HL-60 (cell line): ENCODE data around the gene SRGAP3.
A peak's percentile ranks its signal among the peaks of the same experiment; 100 is the strongest.

Experiments
- DNase-seq, 2 experiments: peaks; one replicate each; pipeline ENCODE4 v3.0.0-alpha.2; 2010 to 2020; ENCODE audit warnings: low read depth in 1 of 2, low spot score in 1 of 2
- H3K27ac ChIP-seq: fragments of 250-450 bp; sonication (Bioruptor Pico); replicated peaks from 2 replicates; pipeline ENCODE4 v1.5.1; 2020; ENCODE audit warnings: mild to moderate bottlenecking, moderate library complexity
- H3K27me3 ChIP-seq: fragments of 250-450 bp; sonication (Bioruptor Pico); 2 replicates; pipeline ENCODE4 v1.5.1; 2021; ENCODE audit warnings: mild to moderate bottlenecking, moderate library complexity; ENCODE audit not compliant: insufficient read depth, poor library complexity, severe bottlenecking
- H3K4me3 ChIP-seq: replicated peaks from 2 replicates; pipeline ENCODE4 v1.5.1; 2011; ENCODE audit warnings: mild to moderate bottlenecking, control low read depth, low read length; ENCODE audit not compliant: insufficient read depth
- CTCF ChIP-seq: IDR thresholded peaks from one replicate; pipeline ENCODE4 v1.5.1; 2011; ENCODE audit warnings: low read length, control low read depth, inconsistent platforms; ENCODE audit not compliant: insufficient read depth
- GABPA ChIP-seq: IDR thresholded peaks from 2 replicates; pipeline ENCODE4 v1.6.1; 2012; ENCODE audit warnings: low read depth
- POLR2AphosphoS5 ChIP-seq: IDR thresholded peaks from 2 replicates; pipeline ENCODE4 v1.6.1; 2012; ENCODE audit warnings: low read depth
- REST ChIP-seq: IDR thresholded peaks from 2 replicates; pipeline ENCODE4 v1.6.1; 2012; ENCODE audit warnings: low read depth; ENCODE audit not compliant: insufficient replicate concordance
- SPI1 ChIP-seq: IDR thresholded peaks from 2 replicates; pipeline ENCODE4 v1.6.1; 2012; ENCODE audit warnings: low read depth, mild to moderate bottlenecking, borderline replicate concordance

SRGAP3 gene

DNA sequence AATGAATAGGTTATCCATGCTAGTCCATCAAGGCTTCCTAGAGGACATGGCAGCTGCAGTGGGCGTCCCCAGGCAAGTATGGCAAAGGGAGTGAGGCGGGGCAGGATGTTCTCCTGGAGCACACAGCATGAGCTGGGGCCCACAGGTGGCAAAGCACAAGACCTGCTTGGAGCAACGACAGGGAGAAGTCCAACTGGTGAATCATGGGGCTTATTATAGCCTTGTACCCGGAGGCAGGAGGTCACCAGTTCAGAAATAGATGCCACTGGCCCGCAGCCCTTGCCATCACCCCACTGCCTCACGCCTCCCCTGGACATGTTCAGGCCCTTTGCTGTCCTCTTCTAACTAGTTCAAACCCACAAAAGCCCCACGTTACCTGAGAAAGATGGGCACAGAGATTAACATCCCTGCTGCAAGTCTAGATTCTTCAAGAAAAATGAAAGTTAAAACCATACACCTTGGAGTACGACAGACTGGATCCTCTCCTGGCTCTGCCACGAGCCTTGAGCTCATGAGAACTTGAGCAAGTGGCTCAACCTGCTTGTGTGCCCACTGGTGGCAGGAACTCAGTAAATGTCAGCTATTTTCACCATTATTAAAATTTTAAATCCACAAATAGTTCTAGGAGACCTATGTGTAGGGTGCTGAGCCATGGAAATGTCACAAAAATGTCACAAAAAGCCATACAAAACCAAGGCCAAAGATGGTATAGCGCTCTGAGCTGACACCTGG, 1.8 kb upstream of the SRGAP3 start:
- Histone ChIP-seq H3K27ac (no peak overlapping the region), H3K27me3 (peaks cover 2% of the 10 kb centered on the region), H3K4me3 (no peak overlapping the region)
- TF ChIP-seq CTCF: no peak
- no peak for TF ChIP-seq GABPA
- TF ChIP-seq SPI1: no peak
- TF ChIP-seq POLR2AphosphoS5: no peak
- TF ChIP-seq REST: no peak
- DNase-seq: no peak

DNA sequence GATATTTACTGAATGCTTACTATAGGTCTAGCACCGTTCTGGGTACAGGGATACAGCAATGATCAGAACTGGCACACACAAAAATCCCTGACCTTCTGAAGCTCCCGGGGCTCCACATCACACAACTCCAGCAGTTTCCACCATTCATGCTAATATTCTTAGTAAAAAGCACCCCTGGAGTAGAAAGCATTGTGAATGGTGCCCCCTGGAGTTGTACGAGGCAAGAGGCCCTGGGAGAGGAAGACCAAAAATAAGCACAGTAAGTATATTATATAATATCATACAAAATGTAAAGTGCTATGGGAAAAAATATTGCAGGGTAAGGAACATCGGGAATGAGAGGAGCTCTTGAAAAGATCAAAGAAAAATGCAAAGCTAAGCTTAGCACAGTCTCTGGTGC, 790 bp upstream of the SRGAP3 start:
- peaks cover 2% of the 10 kb centered on the region for H3K27me3 ChIP-seq
- H3K27ac ChIP-seq: peak overlapping the region; percentile 25; the same call in 1 of the 2 replicates
- DNase-seq: no peak
- no peak for TF ChIP-seq GABPA
- TF ChIP-seq CTCF: no peak
- no peak for TF ChIP-seq POLR2AphosphoS5
- H3K4me3 ChIP-seq: no peak overlapping the region

- TF ChIP-seq CTCF: no peak
- no peak for DNase-seq
- peaks cover 2% of the 10 kb centered on the region for H3K27me3 ChIP-seq
- H3K4me3 ChIP-seq: peak overlapping the region; percentile 47
- H3K27ac ChIP-seq: no peak overlapping the region
These were observed 749 bp downstream of the SRGAP3 start for GRCh38 chr3:9248522-9249271.

GRCh38 chr3:9247941-9248521, 1.4 kb downstream of the SRGAP3 start:
- Histone ChIP-seq H3K4me3 (no peak overlapping the region), H3K27me3 (peaks cover 2% of the 10 kb centered on the region), H3K27ac (no peak overlapping the region)
- no peak for TF ChIP-seq REST
- no peak for TF ChIP-seq GABPA
- DNase-seq: no peak
